Breast epithelium (tissue), 3 donors: ENCODE results near the gene OST4.

ENCODE experiments used
- CTCF ChIP-seq, 3 donors: fragments of 450-650 bp; IDR thresholded peaks; one replicate each; pipeline ENCODE4 v1.5.1; 2016 to 2017; ENCODE audit warnings: antibody characterized with exemption in 3 of 3, mild to moderate bottlenecking in 3 of 3, moderate library complexity in 3 of 3
- POLR2A ChIP-seq: fragments of 450-650 bp; IDR thresholded peaks from one replicate; pipeline ENCODE4 v1.6.1; 2016; ENCODE audit warnings: antibody characterized with exemption, mild to moderate bottlenecking, moderate library complexity
- POLR2AphosphoS5 ChIP-seq, 3 donors: sonication (generic); formaldehyde crosslinking; IDR thresholded peaks; one replicate each; pipeline ENCODE4 v1.6.1; 2017; ENCODE audit warnings: antibody characterized with exemption in 3 of 3

GRCh38 chr2:27085673-27086089, 14.2 kb upstream of the OST4 start:
- peak in 2 of 3 donors; percentile 28 to 47 for TF ChIP-seq POLR2AphosphoS5 (IDR thresholded peaks at IDR 0.05)
- TF ChIP-seq CTCF (IDR thresholded peaks at IDR 0.05), result no peak
- TF ChIP-seq POLR2A, result no peak
